OCI-LY3 (cell line): ENCODE measurements around the gene CCBE1.
"Not testable (repeated sequence)": the region's sequence is repeated elsewhere in the genome, so short reads cannot be mapped to it uniquely, and the experiment has no call there.

ENCODE experiments used
- H2AFZ ChIP-seq: fragments of 200-600, 300-600 bp; shearing (Covaris generic); 2 replicates; pipeline ENCODE4 v1.6.0; 2014; ENCODE audit warnings: antibody characterized with exemption, low read depth, low read length
- H3K27ac ChIP-seq: fragments of 200-600, 300-600 bp; sonication (generic); 2 replicates; pipeline ENCODE4 v1.5.1; 2014; ENCODE audit warnings: mild to moderate bottlenecking, low read length, moderate library complexity, mixed read lengths
- H3K27me3 ChIP-seq: fragments of 200-600, 300-600 bp; sonication (generic); 2 replicates; pipeline ENCODE4 v1.6.1; 2014; ENCODE audit warnings: low read depth, low read length, mixed read lengths
- H3K36me3 ChIP-seq: fragments of 200-600, 300-600 bp; sonication (generic); replicated peaks from 2 replicates; pipeline ENCODE3; 2014; ENCODE audit warnings: low read depth, low read length, mixed read lengths
- H3K4me1 ChIP-seq: fragments of 300-600, 200-600 bp; sonication (generic); 2 replicates; pipeline ENCODE4 v1.6.1; 2014; ENCODE audit warnings: low read length, mixed read lengths
- H3K4me2 ChIP-seq: fragments of 200-600, 300-600 bp; sonication (generic); 2 replicates; pipeline ENCODE4 v1.6.1; 2014; ENCODE audit warnings: low read length, mixed read lengths
- H3K4me3 ChIP-seq: fragments of 300-600, 200-600 bp; sonication (generic); 2 replicates; pipeline ENCODE4 v1.5.1; 2014; ENCODE audit warnings: antibody characterized with exemption, mild to moderate bottlenecking, low read length, moderate library complexity
- H3K79me2 ChIP-seq: fragments of 300-600, 200-600 bp; shearing (Covaris generic); 2 replicates; pipeline ENCODE4 v1.6.1; 2014; ENCODE audit warnings: mild to moderate bottlenecking, low read length, mixed read lengths
- H3K9ac ChIP-seq: fragments of 300-600, 200-600 bp; shearing (Covaris generic); 2 replicates; pipeline ENCODE4 v1.6.0; 2014; ENCODE audit warnings: mild to moderate bottlenecking, low read length, moderate library complexity
- H3K9me3 ChIP-seq: fragments of 200-600, 300-600 bp; shearing (Covaris generic); 2 replicates; pipeline ENCODE4 v1.6.1; 2014; ENCODE audit warnings: low read length, mixed read lengths; ENCODE audit not compliant: insufficient read depth
- H4K20me1 ChIP-seq: fragments of 200-600, 300-600 bp; sonication (generic); 2 replicates; pipeline ENCODE4 v1.6.1; 2016; ENCODE audit warnings: low read length, mixed read lengths; ENCODE audit not compliant: insufficient read depth
- CTCF ChIP-seq: fragments of 200-600, 300-600 bp; sonication (generic); IDR thresholded peaks from 2 replicates; pipeline ENCODE4 v1.5.1; 2014; ENCODE audit warnings: antibody characterized with exemption, low read length, low read depth
- EZH2phosphoT487 ChIP-seq: fragments of 200-600 bp; shearing (Covaris generic); IDR thresholded peaks from 2 replicates; pipeline ENCODE4 v1.6.1; 2018; ENCODE audit warnings: antibody characterized with exemption, mixed run types, low read depth

The CCBE1 gene

GRCh38 chr18:59671551-59671950, 25.7 kb downstream of the CCBE1 start:
- Histone ChIP-seq H3K79me2 (no peaks in the 10 kb centered on the region), H3K9me3 (no peaks in the 10 kb centered on the region), H3K27me3 (peaks cover 51% of the 10 kb centered on the region), H2AFZ (no peak overlapping the region), H3K36me3 (no peaks in the 10 kb centered on the region), H3K9ac (no peak overlapping the region), H3K27ac (no peak overlapping the region), H4K20me1 (no peaks in the 10 kb centered on the region), H3K4me3 (no peak overlapping the region), H3K4me2 (no peak overlapping the region), H3K4me1 (no peaks in the 10 kb centered on the region)
- no peak for TF ChIP-seq EZH2phosphoT487
- no peak for TF ChIP-seq CTCF

GRCh38 chr18:59669872-59670657, 27.2 kb downstream of the CCBE1 start:
- no peak overlapping the region for H3K4me3 ChIP-seq
- H3K4me1 ChIP-seq = no peaks in the 10 kb centered on the region
- H3K27me3 ChIP-seq = peaks cover 45% of the 10 kb centered on the region
- no peak overlapping the region for H2AFZ ChIP-seq
- H3K27ac ChIP-seq = no peak overlapping the region
- TF ChIP-seq CTCF (no peak), EZH2phosphoT487 (no peak)
- H3K4me2 ChIP-seq = no peak overlapping the region
- no peak overlapping the region for H3K9ac ChIP-seq
- H4K20me1 ChIP-seq = no peaks in the 10 kb centered on the region
- no peaks in the 10 kb centered on the region for H3K9me3 ChIP-seq
- H3K79me2 ChIP-seq = no peaks in the 10 kb centered on the region
- no peaks in the 10 kb centered on the region for H3K36me3 ChIP-seq

GRCh38 chr18:59667488-59667887, 29.7 kb downstream of the CCBE1 start:
- Histone ChIP-seq H3K9me3 (no peaks in the 10 kb centered on the region), H3K9ac (no peak overlapping the region), H4K20me1 (no peaks in the 10 kb centered on the region), H2AFZ (no peak overlapping the region), H3K4me3 (no peak overlapping the region), H3K36me3 (no peaks in the 10 kb centered on the region), H3K4me1 (no peaks in the 10 kb centered on the region), H3K79me2 (no peaks in the 10 kb centered on the region), H3K27me3 (peaks cover 59% of the 10 kb centered on the region), H3K27ac (no peak overlapping the region), H3K4me2 (no peak overlapping the region)
- TF ChIP-seq CTCF = no peak
- TF ChIP-seq EZH2phosphoT487 = no peak

GRCh38 chr18:59666007-59666402, 31.2 kb downstream of the CCBE1 start:
- not testable (repeated sequence) for H3K36me3 ChIP-seq, H2AFZ ChIP-seq, H3K9ac ChIP-seq, H3K9me3 ChIP-seq, H3K79me2 ChIP-seq, H4K20me1 ChIP-seq, H3K27ac ChIP-seq, H3K4me3 ChIP-seq, H3K4me1 ChIP-seq, H3K4me2 ChIP-seq
- H3K27me3 ChIP-seq = peaks cover 59% of the 10 kb centered on the region
